Medulla oblongata (tissue), 1 donor: ENCODE results near the gene RERGL.
"Not testable (repeated sequence)": the region's sequence is repeated elsewhere in the genome, so short reads cannot be mapped to it uniquely, and the experiment has no call there.

Experiments used
- DNase-seq: peaks from one replicate; pipeline ENCODE4 v3.0.0-alpha.2; 2015; ENCODE audit errors: extremely low spot score

Gene RERGL

GRCh38 chr12:18090093-18090492 is at the start of gene RERGL:
Gene RERGL (minus strand): TSS chr12:18090193. CDS start chr12:18090140, 53 bp downstream.
- DNase-seq, result no peak

DNA sequence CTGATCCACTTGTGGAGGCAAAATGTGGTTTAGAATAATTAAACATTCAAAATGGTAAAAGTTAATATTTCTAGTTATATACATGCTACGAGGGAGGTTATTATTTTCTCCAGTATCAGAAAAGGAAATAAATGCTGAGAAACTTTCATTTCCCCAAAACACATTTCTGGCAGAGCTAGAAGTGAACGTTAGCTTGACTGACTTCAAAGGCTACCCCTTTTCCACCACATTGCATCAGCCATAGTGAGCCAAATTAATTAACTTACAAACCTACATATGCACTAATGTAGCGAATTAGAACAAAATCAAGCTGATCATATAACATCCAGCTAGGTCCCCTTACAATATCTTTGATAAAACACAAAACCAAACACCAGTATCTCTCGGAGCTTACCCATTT is 49.3 kb upstream of the RERGL start:
- no peak for DNase-seq

DNA sequence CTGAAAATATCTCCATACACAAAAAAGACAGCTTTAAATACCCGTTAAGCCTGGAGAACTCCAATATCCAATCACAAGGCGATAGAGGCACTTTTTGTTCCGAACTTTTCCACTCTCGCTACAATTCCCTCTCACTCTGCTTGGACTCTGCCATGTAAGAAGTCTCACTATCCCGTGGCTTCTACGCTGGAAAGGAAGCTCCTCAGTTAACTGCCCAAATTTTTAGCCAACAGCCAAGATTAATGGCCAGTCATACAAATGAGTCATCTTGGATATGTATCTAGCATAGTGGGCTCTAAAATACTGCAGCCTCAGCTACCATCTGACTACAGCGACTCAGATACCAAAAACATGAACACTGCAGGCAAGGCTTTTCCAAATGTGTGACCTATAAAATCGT is 45.5 kb upstream of the RERGL start:
- DNase-seq, result no peak

DNA sequence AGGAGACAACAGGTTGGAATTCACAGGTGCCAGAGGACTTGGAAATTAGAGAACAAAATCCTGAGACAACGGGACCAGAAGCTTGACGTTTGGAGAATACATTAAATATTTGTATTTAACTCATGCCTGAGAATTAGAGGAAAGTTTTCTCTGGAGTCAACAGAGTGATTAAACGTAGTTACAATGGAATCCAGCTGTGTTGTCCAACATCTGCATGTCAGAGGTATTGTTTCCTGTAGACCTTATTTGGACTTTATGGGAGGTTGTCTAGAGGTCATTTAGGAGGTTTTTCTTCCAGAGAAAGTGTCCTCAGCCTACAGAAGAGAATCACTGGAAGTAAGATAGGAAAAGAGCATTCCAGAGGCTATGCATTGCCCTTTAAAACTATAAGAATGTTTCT is 45.1 kb upstream of the RERGL start:
- DNase-seq, result no peak

DNA sequence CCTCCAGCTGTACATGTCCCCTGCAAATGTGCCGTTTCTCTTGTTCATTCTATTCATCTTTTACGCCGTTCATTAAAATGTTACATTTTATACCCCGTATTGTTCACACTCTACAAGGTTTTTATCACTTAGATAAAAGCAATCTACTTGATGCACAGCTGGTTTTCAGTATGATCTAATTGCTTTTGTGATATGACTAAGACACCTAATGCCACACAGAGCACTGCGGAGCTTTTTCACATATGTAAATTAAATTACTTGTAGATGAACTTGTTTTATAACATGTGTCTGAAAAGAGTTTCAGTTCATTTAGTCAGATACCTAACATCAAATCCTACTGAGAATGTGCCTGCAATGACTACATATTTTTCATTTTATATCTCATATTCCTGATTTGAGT is 40.9 kb upstream of the RERGL start:
- DNase-seq, result no peak

DNA sequence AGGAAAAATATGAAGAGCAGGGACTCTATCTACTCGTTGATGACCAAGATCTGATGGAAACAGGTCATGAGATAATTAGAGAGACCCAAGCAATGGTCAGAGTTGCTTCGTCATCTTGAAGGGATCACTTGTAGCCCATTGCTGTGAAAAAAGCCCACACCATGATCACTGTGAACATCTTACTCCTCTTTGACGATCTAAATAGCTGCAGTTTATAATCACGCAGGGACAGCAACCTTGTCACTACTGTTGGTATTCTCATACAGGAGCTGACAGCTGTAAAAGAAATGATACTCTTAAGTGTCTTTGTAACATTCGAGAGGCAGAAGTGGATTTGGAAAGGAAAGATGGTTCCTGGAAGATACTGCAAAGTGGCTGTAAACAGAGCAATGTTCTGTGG is 33.7 kb upstream of the RERGL start:
- DNase-seq, result no peak

- DNase-seq, result no peak
Observed at GRCh38 chr12:18120899-18121298, 30.9 kb upstream of the RERGL start.

DNA sequence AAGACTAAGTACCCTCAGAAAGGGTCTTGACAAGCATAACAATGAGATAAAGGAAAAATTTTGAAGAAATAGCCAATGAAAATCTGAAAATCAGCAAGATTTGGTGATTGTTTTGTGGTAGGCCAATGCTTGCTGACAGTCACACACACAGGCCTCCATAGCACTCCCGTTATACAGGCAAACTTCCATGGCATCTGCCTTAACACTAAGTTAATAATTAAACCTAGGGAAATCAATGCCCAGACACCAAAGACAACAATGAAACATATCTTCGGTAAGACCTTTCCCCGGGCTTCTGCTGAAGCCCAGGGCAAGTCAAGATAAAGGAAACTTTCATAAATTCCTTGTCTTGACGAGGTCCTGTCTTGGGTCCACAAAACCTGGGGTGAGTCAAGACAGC is 18.6 kb upstream of the RERGL start:
- DNase-seq, result no peak

DNA sequence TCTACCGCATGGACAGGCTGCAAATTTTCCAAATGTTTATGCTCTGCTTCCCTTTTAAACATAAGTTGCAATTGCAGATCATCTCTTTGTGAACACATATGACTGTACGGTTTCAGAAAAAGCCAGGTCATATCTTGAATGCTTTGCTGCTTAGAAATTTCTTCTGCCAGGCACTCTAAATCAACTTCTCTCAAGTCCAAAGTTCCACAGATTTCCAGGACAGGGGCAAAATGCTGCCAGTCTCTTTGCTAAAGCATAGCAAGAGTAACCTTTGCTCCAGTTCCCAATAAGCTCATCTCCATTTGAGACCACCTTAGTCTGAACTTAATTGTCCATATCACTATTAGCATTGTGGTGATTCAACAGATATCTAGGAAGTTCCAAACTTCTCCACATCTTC is 13.6 kb upstream of the RERGL start:
- no peak for DNase-seq

- DNase-seq, result no peak
Observed at GRCh38 chr12:18101043-18101442, 11.1 kb upstream of the RERGL start.

DNA sequence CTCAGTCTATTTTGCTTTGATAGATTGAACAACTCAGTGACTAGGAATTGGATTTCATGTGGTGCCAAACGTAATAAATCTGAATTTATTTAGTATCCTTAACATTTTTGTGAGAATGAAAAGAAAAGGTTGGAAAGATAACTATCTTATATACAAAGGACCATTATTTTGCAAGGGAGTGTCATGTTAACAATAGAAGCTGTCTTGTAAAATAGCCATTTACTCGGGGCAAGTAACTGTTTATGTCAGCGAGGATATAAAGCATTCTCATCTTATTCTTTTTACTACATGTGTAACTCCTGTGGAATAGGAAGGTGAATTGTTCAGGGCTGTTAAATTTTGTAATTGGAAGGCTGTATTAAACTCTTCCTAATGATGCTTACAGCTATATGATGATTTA is 5.9 kb downstream of the RERGL start:
- no peak for DNase-seq

GRCh38 chr12:18079541-18080246 is 10.3 kb downstream of the RERGL start:
- DNase-seq, result no peak

- DNase-seq, result no peak
Observed at GRCh38 chr12:18074001-18074400, 16.0 kb downstream of the RERGL start.

DNA sequence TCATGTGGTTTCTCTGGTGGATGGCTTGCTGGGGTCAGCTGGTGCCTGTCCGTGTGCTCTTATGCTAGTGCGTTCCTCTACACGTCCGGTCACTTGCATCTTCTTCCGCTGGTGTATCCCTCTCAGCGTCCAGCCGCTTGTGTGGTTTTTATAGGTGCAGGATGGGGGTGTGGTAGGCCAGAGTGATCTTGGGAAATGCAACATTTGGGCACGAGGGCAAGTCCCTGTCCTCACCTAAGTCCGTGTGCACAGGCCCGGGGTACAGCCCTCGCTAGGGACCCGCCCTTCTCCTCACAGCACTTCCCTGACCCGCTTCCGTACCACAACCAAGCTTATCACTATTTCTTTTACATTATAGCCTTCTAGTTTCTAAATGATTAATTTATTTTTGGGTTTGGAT is 17.3 kb downstream of the RERGL start:
- no peak for DNase-seq

- DNase-seq, result no peak
Observed at GRCh38 chr12:18071336-18071735, 18.7 kb downstream of the RERGL start.

DNA sequence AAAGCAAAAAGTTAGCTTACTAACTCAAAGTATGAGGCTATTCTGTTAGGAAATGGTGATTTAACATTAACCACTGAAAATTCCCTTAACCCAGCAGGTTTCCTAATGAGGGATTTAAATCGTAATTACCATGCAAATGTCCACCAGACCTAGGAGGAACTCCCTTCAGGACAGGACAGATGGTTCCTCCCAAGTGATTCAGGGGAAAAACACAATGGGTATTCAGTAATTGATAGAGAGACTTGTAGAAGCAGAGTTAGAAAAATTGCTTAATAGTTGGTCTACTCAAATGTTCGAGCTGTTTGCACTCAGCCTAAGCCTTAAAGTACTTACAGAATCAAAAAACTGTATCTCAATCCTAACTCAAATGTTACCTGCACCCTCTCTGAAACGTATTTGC is 21.6 kb downstream of the RERGL start:
- no peak for DNase-seq

- no peak for DNase-seq
Observed at GRCh38 chr12:18066666-18067065, 23.3 kb downstream of the RERGL start.

- DNase-seq, result not testable (repeated sequence)
Observed at GRCh38 chr12:18062867-18063266, 27.1 kb downstream of the RERGL start.

GRCh38 chr12:18057051-18057450 is 32.9 kb downstream of the RERGL start:
- DNase-seq, result no peak

- no peak for DNase-seq
Observed at GRCh38 chr12:18054925-18055619, 34.9 kb downstream of the RERGL start.

DNA sequence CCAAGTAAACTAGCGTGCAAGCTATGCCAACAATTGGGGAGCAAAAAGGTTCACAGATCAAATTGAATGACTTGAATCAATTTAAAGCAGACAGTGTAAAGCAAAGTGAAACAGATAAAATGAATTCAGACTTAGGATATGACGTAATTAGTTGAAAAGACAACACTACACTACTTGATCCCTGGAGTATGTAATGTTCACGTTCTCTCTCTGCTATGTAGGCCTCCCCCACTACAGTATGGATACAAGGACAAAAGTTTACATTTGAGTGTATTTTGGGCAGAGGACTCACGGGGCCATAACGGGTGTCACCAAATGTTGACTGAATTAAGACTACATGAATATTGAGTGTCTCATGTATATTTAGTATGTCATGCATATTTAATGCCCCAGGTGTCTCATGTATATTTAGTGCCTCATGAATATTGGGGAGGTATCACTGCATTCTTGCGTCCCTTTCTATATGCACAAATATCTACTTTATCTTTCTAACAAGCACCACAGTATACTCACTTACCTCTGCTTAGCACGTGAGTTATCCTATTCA is 44.5 kb downstream of the RERGL start:
- DNase-seq, result no peak

DNA sequence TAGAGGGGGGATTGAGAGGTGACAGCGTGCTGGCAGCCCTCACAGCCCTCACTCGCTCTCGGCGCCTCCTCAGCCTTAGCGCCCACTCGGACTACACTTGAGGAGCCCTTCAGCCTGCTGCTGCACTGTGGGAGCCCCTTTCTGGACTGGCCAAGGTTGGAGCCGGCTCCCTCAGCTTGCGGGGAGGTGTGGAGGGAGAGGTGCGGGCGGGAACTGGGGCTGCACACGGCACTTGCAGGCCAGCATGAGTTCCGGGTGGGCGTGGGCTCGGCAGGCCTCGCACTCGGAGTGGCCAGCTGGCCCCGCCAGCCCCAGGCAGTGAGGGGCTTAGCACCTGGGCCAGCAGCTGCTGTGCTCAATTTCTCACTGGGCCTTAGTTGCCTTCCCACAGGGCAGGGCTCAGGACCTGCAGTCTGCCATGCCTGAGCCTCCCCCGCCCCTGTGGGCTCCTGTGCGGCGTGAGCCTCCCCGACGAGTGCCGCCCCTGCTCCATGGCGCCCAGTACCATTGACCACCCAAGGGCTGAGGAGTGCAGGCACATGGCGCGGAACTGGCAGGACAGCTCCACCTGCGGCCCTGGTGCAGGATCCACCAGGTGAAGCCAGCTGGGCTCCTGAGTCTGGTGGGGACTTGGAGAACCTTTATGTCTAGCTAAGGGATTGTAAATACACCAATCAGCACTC is 49.8 kb downstream of the RERGL start:
- DNase-seq, result not testable (repeated sequence)
